Measurements from ENCODE around the gene CPSF3.
"Not testable (repeated sequence)": the region's sequence is repeated elsewhere in the genome, so short reads cannot be mapped to it uniquely, and the experiment has no call there.

Gene CPSF3

DNA sequence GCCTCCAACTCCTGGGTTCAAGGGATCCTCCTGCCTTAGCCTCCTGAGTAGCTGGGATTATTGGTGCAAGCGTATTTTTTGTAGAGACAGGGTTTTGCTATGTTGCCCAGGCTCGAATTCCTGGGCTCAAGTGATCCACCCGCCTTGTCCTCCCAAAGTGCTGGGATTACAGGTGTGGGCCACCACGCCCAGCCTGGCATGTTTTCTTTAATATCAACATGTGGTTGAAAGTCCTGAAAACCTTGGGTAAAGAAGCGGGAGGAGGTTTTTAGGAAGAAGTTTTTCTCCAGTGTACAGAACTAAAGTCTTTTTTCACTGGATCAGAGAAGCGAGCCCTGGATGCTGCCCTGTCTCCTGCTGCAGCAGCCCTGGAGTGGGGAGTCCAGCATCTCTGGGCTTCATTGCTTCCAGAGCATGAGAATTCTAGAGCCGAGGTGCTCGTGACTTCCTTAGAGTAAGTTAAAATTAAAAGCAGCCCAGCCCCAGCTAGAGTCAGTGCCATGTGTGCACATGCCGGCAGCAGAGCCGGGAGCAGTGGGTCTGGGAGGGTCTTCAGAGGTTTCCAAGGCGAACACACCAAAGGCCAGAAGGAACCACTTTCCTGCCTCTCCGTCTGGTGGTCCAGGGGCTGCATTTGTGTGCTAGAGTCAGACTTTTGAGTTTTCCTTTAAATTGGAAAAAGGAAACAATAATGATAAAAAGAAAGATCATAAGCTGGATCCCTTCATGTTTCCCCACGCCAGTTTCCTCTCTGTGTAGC is 31.3 kb upstream of the CPSF3 start:
- no peak for DNase-seq
- in situ Hi-C loops (cut with HindIII; ENCODE audit: low pct_ligation_motif_present, low pct_unique_long_range_greater_than_20kb, low sequenced_read_pairs), result no loop called here

DNA sequence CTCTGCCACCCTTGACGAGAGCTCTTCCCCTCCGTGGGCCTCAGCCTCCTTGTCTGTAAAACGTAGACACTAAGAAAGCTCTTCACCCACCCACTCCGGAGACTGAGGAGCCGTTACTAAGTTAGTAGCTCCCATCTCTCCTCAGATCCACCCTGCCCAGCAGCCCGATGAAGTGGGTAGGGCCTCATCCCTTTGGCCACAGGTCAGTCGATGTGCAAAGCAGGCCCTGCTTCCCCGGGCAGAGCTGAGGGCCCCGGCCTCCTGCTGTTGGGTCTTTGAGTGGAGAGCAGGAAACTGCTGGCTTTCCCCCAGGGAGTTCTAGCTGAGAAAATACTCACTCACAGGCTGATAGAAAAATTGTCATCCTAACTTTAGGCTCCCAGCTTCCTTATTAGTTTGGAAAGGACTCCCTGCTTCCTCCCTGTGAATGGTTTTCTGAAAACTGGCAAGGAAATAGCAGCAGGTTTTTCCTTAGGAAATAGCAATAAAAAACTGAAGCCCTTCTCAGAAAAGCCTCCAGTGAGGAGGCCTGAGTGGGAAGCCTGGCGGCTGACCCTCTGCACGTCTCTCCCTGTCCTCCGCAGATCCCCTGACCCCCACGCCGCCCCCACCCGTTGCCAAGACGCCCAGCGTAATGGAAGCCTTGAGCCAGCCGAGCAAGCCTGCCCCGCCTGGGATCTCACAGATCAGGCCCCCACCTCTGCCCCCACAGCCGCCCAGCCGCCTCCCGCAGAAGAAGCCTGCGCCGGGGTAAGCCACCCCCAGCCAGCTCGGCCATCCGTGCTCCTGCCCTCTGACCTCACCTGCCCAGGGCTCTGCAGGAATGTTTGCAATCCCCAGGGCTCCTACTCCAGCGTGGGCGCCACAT is 30.3 kb upstream of the CPSF3 start:
- DNase-seq, result no peak
- in situ Hi-C loops (cut with HindIII; ENCODE audit: low pct_ligation_motif_present, low pct_unique_long_range_greater_than_20kb, low sequenced_read_pairs), result no loop called here

DNA sequence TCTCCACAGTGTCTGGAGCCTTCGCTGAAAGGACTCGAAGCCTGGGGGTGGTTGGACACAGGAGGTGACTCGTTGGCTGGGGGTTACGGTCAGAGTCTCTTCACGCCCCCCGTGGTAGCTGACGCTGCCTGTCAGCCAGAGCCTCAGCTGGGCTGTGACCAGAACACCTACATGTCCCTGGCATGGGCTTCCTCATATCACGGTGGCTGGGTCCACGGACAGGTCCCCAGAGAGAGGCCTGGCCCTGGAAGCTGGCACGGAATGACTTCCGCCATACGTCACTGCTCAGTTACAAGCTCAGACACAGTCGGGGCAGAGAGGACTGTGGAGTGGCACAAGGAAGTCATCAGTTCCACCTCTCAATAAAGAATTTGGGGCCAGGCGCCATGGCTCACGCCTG is 28.6 kb upstream of the CPSF3 start:
- in situ Hi-C loops (cut with HindIII; ENCODE audit: low pct_ligation_motif_present, low pct_unique_long_range_greater_than_20kb, low sequenced_read_pairs), result no loop called here

DNA sequence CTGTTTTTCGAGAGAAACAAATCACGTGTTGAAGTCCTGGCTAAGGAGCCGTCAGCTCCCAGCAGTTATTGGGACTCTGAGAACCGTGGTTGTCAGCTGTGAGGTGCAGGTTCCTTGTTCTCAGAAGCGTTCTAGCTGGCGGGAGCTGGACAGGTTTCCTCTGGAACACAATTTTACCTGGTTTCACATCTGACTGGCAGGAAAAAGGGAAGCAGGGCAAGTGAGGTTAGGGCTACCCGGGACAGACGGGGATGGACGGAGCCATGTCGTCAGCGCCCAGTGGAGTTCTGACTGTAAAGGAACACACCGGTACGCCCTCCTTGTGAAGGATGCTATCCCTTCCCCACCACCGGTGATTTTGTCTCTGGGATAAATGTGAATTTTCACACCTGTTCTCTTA is 26.3 kb upstream of the CPSF3 start:
- DNase-seq, result no peak
- in situ Hi-C loops (cut with HindIII; ENCODE audit: low pct_ligation_motif_present, low pct_unique_long_range_greater_than_20kb, low sequenced_read_pairs), result no loop called here

More for the DNA sequence above, 28.6 kb upstream of the CPSF3 start:
- no peak for DNase-seq

DNA sequence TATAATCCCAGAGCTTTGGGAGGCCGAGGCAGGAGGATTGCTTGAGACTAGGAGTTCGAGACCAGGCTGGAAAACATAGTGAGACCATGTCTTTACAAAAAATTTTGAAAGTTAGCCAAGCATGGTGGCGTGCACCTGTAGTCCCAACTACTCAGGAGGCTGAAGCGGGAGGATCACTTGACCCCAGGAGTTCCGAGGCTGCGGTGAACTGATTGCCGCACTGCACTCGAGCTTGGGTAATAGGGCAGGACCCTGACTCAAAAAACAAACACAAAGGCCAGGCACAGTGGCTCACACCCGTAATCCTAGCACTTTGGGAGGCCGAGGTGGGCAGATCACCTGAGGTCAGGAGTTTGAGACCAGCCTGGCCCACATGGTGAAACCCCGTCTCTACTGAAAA is 25.2 kb upstream of the CPSF3 start:
- in situ Hi-C loops (cut with HindIII; ENCODE audit: low pct_ligation_motif_present, low pct_unique_long_range_greater_than_20kb, low sequenced_read_pairs), result not testable (repeated sequence)

DNA sequence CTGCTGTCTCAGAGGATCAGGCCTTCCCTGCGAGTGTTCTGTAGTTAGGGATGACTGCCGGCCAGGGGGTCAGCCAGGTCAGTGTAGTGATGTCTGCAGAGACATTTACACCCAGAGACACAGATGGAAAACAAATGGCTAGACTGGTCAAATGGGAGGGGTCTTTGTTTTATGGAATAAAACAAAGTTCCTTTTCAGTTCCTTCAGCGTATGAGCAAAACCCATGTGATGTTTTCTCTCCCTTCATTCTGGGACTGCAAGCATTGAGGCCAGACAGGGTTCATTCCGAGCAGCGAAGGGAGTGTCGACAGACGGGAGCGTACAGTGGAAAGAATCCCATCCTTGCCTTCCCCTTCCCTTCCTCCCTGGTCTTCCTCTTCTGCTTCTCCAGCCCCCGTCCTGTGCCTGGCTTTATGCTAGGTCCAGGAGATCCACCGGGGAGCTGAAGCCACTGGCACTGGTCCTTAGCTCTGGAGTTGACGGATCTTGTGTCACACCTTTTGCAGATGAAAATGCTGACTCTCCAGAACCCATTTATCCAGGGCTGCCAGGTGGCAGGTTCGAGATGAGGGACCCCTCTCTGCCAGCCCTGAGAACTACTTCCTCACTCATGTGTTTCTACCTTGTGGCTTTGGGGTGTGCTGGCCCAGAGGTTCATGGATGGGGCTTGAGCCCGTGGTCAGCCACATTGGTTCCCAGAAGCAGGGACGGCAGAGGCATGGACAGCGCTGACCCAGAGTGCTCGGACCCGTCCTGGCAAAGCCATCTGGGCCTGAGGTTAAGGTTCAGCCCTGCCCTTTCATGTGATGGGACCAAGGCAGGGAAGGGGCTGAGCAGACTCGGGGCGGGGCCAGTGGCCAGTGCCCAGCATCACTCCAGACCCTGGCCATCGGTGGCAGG is 24.3 kb upstream of the CPSF3 start:
- in situ Hi-C loops (cut with HindIII; ENCODE audit: low pct_ligation_motif_present, low pct_unique_long_range_greater_than_20kb, low sequenced_read_pairs), result no loop called here

More for the DNA sequence above, 25.2 kb upstream of the CPSF3 start:
- not testable (repeated sequence) for DNase-seq

DNA sequence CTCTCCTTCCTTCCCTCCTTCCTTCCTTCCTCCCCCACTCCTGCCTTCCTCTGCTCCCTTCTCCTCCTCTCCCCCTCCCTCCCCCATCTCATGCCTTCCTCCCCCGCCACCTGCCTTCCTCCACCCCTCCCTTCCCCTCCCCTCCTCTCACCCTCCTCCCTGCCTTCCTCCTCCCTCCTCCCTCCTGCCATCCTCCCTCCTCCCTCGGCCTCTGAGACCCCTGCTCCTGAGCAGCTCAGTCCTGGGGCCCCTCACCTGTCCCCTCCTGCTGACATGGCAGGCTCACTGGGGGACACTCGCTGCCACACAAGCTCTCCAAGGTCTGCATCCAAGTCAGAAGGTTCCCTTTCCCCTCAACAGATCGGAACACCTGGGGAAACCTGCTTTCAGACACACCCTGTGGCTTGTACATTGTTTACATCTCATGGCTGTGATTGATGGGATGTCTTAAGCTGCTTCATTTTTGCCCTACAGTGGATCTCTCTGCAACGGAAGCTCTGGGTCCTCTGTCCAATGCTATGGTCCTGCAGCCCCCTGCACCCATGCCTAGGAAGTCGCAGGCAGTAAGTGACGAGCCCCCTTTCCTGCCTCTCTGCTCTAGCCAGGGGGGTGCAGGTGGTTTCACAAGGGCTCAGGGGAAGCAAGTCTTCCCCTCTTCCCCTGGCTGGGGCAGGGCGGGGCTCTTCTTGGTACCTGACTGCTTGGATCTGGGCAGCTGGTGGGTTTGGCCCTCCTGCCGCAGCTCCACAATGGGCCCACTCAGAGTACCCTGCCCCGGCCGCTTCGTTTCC is 23.0 kb upstream of the CPSF3 start:
- no peak for DNase-seq
- in situ Hi-C loops (cut with HindIII; ENCODE audit: low pct_ligation_motif_present, low pct_unique_long_range_greater_than_20kb, low sequenced_read_pairs), result no loop called here

More for the DNA sequence above, 24.3 kb upstream of the CPSF3 start:
- DNase-seq, result no peak

DNA sequence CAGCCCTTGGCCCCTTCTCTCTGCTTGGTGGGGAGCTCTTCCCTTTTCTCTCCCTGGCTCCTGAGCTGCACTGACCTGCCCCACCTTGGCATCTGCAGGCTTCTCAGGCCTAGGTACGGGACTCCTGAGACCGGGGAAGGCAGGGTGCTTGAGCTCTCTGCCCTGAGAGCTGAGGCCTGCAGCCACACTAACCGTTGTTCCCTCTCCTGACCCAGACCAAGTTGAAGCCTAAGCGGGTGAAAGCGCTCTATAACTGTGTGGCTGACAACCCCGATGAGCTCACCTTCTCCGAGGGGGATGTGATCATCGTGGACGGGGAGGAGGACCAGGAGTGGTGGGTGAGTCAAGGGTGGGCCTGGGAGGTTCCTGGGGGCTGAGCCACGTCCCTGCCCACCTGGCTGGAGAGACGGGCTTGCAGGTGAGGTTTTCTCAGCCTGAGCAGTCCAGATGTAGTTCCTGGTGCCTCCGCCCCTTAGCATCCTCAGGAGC is 22.4 kb upstream of the CPSF3 start:
- in situ Hi-C loops (cut with HindIII; ENCODE audit: low pct_ligation_motif_present, low pct_unique_long_range_greater_than_20kb, low sequenced_read_pairs), result no loop called here
- no peak for DNase-seq

DNA sequence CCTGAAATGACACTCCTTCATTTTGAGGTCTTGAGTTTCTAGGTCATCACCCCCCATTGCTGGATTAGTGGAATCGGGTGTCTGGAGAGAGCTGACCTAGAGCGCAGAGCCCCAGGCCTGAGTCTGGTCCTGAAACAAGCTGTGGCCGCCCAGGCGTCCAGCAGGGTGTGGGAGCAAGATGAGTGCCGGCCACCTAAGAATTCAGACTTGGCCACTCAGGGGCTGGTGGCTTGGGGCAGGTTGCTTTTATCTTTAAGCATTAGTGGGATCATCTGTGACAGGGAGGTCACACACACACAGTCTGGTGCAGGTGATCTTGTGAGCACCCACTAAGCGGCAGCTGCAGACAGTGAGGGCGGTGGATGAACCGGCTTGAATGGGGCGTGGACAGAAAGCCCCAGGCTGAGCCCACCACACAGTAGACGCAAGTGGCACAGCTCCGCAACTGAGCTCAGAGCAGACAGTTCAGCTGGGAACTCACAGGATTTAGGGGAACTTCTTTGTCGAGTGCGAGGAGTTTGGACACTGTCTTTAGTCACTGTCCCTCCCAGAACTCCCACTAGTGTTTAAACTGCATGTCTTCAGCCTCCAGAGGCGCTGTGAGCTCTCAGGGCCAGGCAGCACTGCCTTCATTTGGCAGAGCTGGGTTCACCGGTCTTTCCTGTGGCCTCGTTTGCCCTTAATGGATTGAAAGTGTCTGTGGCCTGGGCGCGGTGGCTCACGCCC is 21.6 kb upstream of the CPSF3 start:
- no peak for DNase-seq
- in situ Hi-C loops (cut with HindIII; ENCODE audit: low pct_ligation_motif_present, low pct_unique_long_range_greater_than_20kb, low sequenced_read_pairs), result no loop called here

DNA sequence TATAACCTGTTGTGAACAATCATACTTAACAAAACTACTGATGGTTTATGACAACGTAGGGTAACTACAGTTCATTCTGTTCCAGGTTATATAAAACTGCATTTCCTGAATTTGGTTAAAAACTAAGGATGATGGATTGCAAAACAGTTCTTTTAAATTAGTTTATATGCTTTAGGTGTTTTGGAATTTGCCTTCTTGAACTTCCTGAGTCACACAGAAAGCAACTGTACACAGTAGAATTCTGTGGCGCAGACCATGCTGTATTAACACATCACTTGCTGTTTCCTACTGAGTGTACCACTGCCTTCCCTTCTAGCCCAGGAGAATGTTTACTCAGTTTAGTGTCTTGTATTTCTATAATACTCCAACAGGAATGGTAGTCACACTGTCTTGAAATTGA is 19.5 kb upstream of the CPSF3 start:
- DNase-seq, result no peak

DNA sequence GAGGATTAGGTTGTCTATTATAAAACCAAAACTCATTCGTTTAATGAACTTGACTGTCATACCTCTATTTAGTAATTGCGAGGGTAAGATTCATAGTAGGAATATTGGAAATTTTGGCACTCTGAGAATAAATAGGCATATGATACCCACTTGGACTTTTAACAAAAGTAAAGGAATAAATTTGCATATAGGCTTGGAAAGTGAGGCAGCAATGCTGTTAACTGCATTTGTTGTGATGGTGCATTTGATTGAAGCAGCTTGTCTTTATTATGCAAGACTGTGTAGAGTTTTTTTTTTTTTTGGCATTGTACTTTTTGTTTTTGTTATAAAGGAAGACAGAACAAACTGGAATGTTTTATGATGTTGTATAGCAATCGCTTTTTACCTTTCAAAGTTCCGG is 19.0 kb upstream of the CPSF3 start:
- no peak for DNase-seq
- in situ Hi-C loops (cut with HindIII; ENCODE audit: low pct_ligation_motif_present, low pct_unique_long_range_greater_than_20kb, low sequenced_read_pairs), result no loop called here

More for the DNA sequence above, 19.5 kb upstream of the CPSF3 start:
- in situ Hi-C loops (cut with HindIII; ENCODE audit: low pct_ligation_motif_present, low pct_unique_long_range_greater_than_20kb, low sequenced_read_pairs), result no loop called here

DNA sequence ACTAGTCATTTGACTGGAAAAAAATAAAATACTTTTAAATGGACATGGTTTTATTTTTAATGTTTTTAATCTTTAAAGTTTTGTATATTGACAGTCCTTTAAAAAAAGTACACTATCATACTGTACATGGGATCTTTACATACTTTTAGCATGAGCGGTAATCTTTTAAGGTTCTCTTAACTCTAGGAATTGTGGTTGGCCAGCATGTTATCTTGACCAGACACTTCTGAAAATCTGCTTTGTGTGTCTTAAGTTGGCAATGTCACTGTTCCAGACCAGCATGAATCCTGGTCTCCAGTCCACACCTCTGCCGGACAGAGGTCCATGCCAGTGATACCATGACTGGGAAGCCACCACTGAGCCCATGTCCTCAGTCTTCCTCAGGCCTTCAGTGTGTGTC is 17.8 kb upstream of the CPSF3 start:
- DNase-seq, result no peak
- in situ Hi-C loops (cut with HindIII; ENCODE audit: low pct_ligation_motif_present, low pct_unique_long_range_greater_than_20kb, low sequenced_read_pairs), result no loop called here

DNA sequence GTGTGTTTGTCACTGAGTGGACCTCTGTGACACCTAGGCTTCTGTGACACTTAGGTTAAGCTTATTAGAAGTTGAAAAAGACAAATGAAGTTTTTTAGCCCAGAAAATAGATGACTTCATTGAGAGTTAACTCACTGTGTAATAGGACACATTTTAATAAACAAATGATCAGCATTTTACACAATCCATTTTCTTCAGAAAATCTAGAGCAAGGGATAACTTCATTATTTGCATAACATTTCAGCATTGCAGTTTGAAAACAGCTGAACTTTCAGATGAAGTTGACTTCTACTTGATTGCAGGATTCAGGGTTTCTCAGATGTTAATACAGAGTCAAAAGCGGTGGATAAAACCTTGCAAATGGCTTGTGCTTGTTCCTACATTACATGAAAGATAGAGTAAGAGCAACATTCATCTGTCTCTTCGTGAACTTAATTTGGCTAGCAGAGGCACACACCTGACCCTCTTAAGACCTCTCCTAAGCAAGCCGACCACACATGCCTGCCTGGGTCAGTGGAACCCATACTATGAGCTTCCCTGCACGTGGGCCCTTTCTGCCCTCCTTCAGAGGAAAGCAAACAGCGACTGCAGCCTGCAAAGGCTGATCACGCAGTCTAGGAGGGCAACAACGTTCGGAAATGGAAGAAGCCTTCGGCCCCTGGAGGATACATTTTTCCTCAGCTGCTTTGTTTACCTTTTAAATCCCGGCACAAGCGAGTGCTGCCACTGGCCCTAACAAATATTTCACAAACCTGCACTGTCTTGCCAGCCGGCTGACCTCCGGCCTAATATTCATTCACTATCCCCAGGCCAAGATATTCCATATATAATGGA is 16.7 kb upstream of the CPSF3 start:
- no peak for DNase-seq
- in situ Hi-C loops (cut with HindIII; ENCODE audit: low pct_ligation_motif_present, low pct_unique_long_range_greater_than_20kb, low sequenced_read_pairs), result no loop called here

DNA sequence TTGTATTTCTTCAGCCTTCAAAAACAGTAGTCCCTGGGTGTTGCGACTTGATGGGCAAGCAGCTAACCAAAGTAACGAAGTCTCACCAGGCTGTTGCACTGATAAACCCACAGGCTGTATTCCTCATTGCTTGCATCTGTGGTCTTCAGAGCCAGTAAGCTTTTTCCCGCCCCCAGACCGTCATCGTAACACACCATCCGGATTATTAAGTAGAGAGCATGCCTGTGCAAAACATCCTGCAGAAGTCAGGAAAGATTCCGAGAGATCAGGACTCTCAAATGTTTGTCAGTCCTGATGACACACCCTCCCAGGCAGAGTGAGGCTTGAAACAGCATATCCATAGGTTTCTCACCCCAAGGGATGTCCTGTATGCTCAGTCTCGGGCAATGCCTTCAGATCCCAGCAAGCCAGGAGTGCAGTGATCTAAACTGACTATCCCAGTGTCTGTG is 16.1 kb upstream of the CPSF3 start:
- DNase-seq, result no peak
- in situ Hi-C loops (cut with HindIII; ENCODE audit: low pct_ligation_motif_present, low pct_unique_long_range_greater_than_20kb, low sequenced_read_pairs), result no loop called here

DNA sequence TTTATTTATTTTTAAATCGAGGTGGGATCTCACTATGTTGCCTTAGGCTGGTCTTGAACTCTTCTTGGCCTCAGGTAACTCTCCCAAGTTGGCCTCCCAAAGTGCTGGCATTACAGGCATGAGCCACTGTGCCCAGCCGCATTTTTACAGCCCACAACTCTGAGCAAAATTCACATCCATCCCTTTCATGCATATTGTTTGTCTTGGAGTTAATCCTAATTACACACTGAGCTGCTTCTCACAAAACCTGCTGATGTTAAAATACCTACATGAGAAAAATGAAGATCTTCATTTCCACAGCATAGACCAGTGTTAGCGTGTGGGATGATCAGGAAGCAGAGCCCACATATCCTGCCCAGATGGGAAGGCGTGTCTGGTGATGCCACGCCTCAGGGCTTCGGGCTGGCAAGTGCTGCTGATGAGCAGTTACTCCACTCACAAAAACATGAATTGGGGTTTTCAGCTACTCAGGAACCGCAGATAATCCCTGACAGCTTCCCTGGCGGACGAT is 14.8 kb upstream of the CPSF3 start:
- no peak for DNase-seq
- in situ Hi-C loops (cut with HindIII; ENCODE audit: low pct_ligation_motif_present, low pct_unique_long_range_greater_than_20kb, low sequenced_read_pairs), result no loop called here

DNA sequence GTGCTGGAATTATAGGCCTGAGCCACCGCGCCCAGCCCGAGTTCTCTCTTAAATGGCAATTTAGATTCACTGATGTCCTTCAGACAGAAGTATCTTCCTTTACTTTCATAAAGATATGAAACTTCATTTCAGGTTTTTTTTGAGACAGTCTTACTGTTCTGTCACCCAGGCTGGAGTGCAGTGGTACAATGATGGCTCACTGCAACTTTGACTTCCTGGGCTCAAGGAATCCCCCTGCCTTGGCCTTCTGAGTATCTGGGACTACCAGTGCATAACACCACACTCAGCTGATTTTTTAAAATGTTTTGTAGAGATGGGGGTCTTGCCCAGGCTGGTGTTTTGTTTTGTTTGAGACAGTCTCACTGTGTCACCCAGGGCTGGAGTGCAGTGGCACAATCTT is 13.3 kb upstream of the CPSF3 start:
- DNase-seq, result no peak
- in situ Hi-C loops (cut with HindIII; ENCODE audit: low pct_ligation_motif_present, low pct_unique_long_range_greater_than_20kb, low sequenced_read_pairs), result no loop called here

Measured in ACHN (cell line).